ENCODE data around the gene FANCD2OS. TPM values are rescaled to one million over a fixed set of nuclear protein-coding genes. Genes with fewer than 3 reads are reported as not detected.
"Not testable (repeated sequence)": the region's sequence is repeated elsewhere in the genome, so short reads cannot be mapped to it uniquely, and the experiment has no call there.

The FANCD2OS gene
- total and polyA plus RNA-seq, 10 donors, result not detected

GRCh38 chr3:10085738-10086137 lies 22.3 kb downstream of the FANCD2OS start:
- intact Hi-C loops (cut with DNase I; ENCODE audit: low total_unique reads), result no loop called here
- H3K27ac ChIP-seq, result no peak overlapping the region
- H3K36me3 ChIP-seq, result peaks cover 0 to 99% (median 17%) of the 10 kb centered on the region in 6 donors
- no peaks in the 10 kb centered on the region for H3K9me3 ChIP-seq
- H3K4me1 ChIP-seq, result no peaks in the 10 kb centered on the region
- H3K27me3 ChIP-seq (replicated peaks in 1 of 7), result no peaks in the 10 kb centered on the region
- TF ChIP-seq CTCF (IDR thresholded peaks at IDR 0.05 in 8 of 11, conservative IDR thresholded peaks at IDR 0.05 in 3 of 11), result no peak
- TF ChIP-seq POLR2A (IDR thresholded peaks at IDR 0.05), result no peak
- TF ChIP-seq POLR2AphosphoS5 (IDR thresholded peaks at IDR 0.05), result no peak
- H3K4me3 ChIP-seq, result no peak overlapping the region
- WGBS, 5 donors, result 96 to 100% (median 97%) methylated on average over 1 of the region's 1 CpG
- DNase-seq, result no peak

- 93 to 98% (median 97%) methylated on average over 4 of the region's 4 CpGs for WGBS, 5 donors
These were observed 26.2 kb downstream of the FANCD2OS start for GRCh38 chr3:10081871-10082270.

GRCh38 chr3:10074666-10075065 lies 33.4 kb downstream of the FANCD2OS start:
- DNase-seq, result no peak
- intact Hi-C loops (cut with DNase I; ENCODE audit: low total_unique reads), result no loop called here
- Histone ChIP-seq H3K27me3 (replicated peaks in 1 of 7) (no peaks in the 10 kb centered on the region), H3K36me3 (peaks cover 0 to 69% (median 5%) of the 10 kb centered on the region in 6 donors), H3K27ac (no peak overlapping the region), H3K4me3 (no peak overlapping the region), H3K4me1 (no peaks in the 10 kb centered on the region), H3K9me3 (no peaks in the 10 kb centered on the region)
- TF ChIP-seq CTCF (IDR thresholded peaks at IDR 0.05 in 8 of 11, conservative IDR thresholded peaks at IDR 0.05 in 3 of 11), result no peak
- TF ChIP-seq POLR2AphosphoS5 (IDR thresholded peaks at IDR 0.05), result no peak
- TF ChIP-seq POLR2A (IDR thresholded peaks at IDR 0.05), result no peak

More at GRCh38 chr3:10081871-10082270, 26.2 kb downstream of the FANCD2OS start:
- Histone ChIP-seq H3K4me1 (no peaks in the 10 kb centered on the region), H3K9me3 (no peaks in the 10 kb centered on the region), H3K27me3 (replicated peaks in 1 of 7) (no peaks in the 10 kb centered on the region), H3K27ac (no peak overlapping the region), H3K4me3 (no peak overlapping the region), H3K36me3 (peaks cover 0 to 100% (median 15%) of the 10 kb centered on the region in 6 donors)
- no peak for DNase-seq
- intact Hi-C loops (cut with DNase I; ENCODE audit: low total_unique reads), result no loop called here
- TF ChIP-seq POLR2AphosphoS5 (IDR thresholded peaks at IDR 0.05) (no peak), POLR2A (IDR thresholded peaks at IDR 0.05) (no peak), CTCF (IDR thresholded peaks at IDR 0.05 in 8 of 11, conservative IDR thresholded peaks at IDR 0.05 in 3 of 11) (no peak)

GRCh38 chr3:10070077-10070476 lies 38.0 kb downstream of the FANCD2OS start:
- H3K4me3 ChIP-seq; H3K27me3 ChIP-seq (replicated peaks in 1 of 7); H3K4me1 ChIP-seq; H3K9me3 ChIP-seq; H3K27ac ChIP-seq; intact Hi-C loops (cut with DNase I; ENCODE audit: low total_unique reads); DNase-seq: not testable (repeated sequence)
- 90 to 98% (median 97%) methylated on average over 8 to 31 of the region's 33 CpGs; no CpG with 5 or more reads in 1 of the 5 donors for WGBS, 5 donors
- peaks cover 0 to 69% (median 11%) of the 10 kb centered on the region in 6 donors for H3K36me3 ChIP-seq

GRCh38 chr3:10055097-10055496 lies 53.0 kb downstream of the FANCD2OS start:
- no peaks in the 10 kb centered on the region for H3K4me1 ChIP-seq
- H3K36me3 ChIP-seq, result peaks cover 0 to 75% (median 0%) of the 10 kb centered on the region in 6 donors
- 94 to 99% (median 98%) methylated on average over 4 of the region's 4 CpGs for WGBS, 5 donors
- H3K4me3 ChIP-seq, result no peak overlapping the region
- no peak for TF ChIP-seq POLR2AphosphoS5 (IDR thresholded peaks at IDR 0.05)
- no peak for TF ChIP-seq POLR2A (IDR thresholded peaks at IDR 0.05)
- no peak for TF ChIP-seq CTCF (IDR thresholded peaks at IDR 0.05 in 8 of 11, conservative IDR thresholded peaks at IDR 0.05 in 3 of 11)
- H3K27ac ChIP-seq, result no peak overlapping the region
- DNase-seq, result no peak
- no peaks in the 10 kb centered on the region for H3K27me3 ChIP-seq (replicated peaks in 1 of 7)
- no peaks in the 10 kb centered on the region for H3K9me3 ChIP-seq
- intact Hi-C loops (cut with DNase I; ENCODE audit: low total_unique reads), result no loop called here

Measured in spleen (tissue), 11 donors.